Measurements from ENCODE around the gene SULT1A1. TPM values are rescaled to one million over a fixed set of nuclear protein-coding genes. Genes with fewer than 3 reads are reported as not detected.

Gene SULT1A1
- total and polyA plus RNA-seq, 2 of the 4 experiments (the other 2 are of a cell fraction) = 1.2 to 1.6 TPM

DNA sequence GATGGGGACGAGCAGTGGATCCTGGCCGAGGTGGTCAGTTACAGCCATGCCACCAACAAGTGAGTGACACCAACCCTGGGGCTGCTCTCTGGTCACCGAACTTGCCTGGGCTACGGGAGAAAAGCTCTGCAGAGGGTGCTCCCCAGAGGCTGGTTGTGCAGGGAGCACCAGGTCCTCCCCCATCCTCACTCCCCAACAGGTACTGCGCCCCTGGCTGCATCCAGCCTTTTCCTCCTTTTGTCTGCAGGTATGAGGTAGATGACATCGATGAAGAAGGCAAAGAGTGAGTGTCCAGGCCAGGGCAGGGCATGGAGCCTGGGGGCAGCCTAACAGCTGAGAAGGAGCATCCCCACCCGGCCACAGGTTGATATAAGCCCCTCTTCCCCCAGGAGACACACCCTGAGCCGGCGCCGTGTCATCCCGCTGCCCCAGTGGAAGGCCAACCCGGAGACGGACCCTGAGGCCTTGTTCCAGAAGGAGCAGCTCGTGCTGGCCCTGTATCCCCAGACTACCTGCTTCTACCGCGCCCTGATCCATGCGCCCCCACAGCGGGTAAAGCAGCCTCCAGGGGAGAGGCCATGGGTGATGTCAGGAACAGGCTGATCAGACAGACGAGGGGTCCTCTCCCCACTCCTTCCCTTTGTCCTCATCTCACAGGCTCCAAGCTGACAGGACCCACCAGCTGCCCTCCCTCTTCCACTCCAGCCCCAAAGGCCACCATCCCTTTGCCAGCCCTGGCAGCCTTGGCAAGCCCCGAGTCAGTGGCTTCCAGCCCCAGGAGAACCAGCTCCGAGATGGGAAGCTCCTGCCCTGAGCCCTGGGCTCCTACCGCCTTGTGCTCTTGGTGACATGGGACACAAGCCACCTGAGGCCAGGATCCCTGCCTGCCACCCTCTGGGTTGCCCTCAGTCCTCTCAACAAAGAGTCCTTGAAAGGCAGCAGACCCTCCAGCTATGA lies 19.2 kb downstream of the SULT1A1 start:
- no peaks in the 10 kb centered on the region for H3K9me3 ChIP-seq (ENCODE audit: control insufficient read depth, insufficient read depth, low read length)
- no peak overlapping the region for H3K18ac ChIP-seq (ENCODE audit: low read depth, low read length)
- no peak overlapping the region for H3K56ac ChIP-seq (ENCODE audit: extremely low read depth, insufficient read depth, low read length)
- H3K23ac ChIP-seq (ENCODE audit: low read depth, low read length) = no peak overlapping the region
- H3K9me1 ChIP-seq (ENCODE audit: insufficient read depth, low read length) = no peaks in the 10 kb centered on the region
- DNase-seq = no peak
- peaks cover 19% of the 10 kb centered on the region for H3K36me3 ChIP-seq (ENCODE audit: control insufficient read depth, insufficient read depth, low read length)
- no peak overlapping the region for H2BK15ac ChIP-seq (ENCODE audit: low read depth, low read length)
- H4K91ac ChIP-seq (ENCODE audit: insufficient read depth, low read depth, low read length) = no peak overlapping the region
- H2BK5ac ChIP-seq (ENCODE audit: low read depth, low read length, poor library complexity, severe bottlenecking) = no peak overlapping the region
- no peak overlapping the region for H3K9ac ChIP-seq (ENCODE audit: low read depth, low read length)
- H3K4me3 ChIP-seq (ENCODE audit: insufficient read depth, low read depth, low read length) = no peak overlapping the region
- in situ Hi-C loops (cut with MboI; ENCODE audit: low sequenced_read_pairs) = no loop called here
- no peaks in the 10 kb centered on the region for H3K27me3 ChIP-seq (ENCODE audit: control insufficient read depth, insufficient read depth, low read length)
- no peak overlapping the region for H2BK120ac ChIP-seq (ENCODE audit: low read depth, low read length)
- H2AFZ ChIP-seq (replicated peaks; ENCODE audit: low read length, poor library complexity) = no peak overlapping the region
- no peak overlapping the region for H3K4ac ChIP-seq (ENCODE audit: low read depth, low read length)
- H3K27ac ChIP-seq (ENCODE audit: insufficient read depth, low read length) = no peak overlapping the region
- WGBS, 2 experiments (ENCODE audit: extremely low coverage in 2 of 2, insufficient read length in 1 of 2) = 94% methylated on average over 6 of the region's 22 CpGs; no CpG with 5 or more reads in 1 of the 2 experiments
- H4K20me1 ChIP-seq (ENCODE audit: insufficient read depth, low read length) = no peaks in the 10 kb centered on the region
- H3K79me1 ChIP-seq (ENCODE audit: low read depth in 1 of 2, low read length in 2 of 2) = no peaks in the 10 kb centered on the region
- H4K5ac ChIP-seq (ENCODE audit: low read depth, low read length) = no peak overlapping the region
- no peak for ATAC-seq (ENCODE audit: low read depth)
- no peak overlapping the region for H2BK20ac ChIP-seq (ENCODE audit: low read depth, low read length)
- H3K4me1 ChIP-seq (ENCODE audit: control insufficient read depth, insufficient read depth, low read length) = no peaks in the 10 kb centered on the region
- intact Hi-C loops (cut with micrococcal nuclease) = no loop called here
- H4K8ac ChIP-seq (ENCODE audit: low read depth in 2 of 2, low read length in 2 of 2) = no peak overlapping the region
- ChIA-PET CTCF (no interaction called here), POLR2A (ENCODE audit: unreplicated experiment) (no interaction called here)
- no peak overlapping the region for H2AK9ac ChIP-seq (replicated peaks; ENCODE audit: low read depth, low read length, poor library complexity)
- no TSS peak for BruUV-seq (replicated peaks)
- dilution Hi-C loops (cut with HindIII; ENCODE audit: low sequenced_read_pairs, unreplicated experiment) = no loop called here
- no peak overlapping the region for H3K14ac ChIP-seq (replicated peaks; ENCODE audit: low read depth, low read length)
- no peak overlapping the region for H3K4me2 ChIP-seq (ENCODE audit: low read depth, low read length)
- H2AK5ac ChIP-seq (ENCODE audit: low read depth, low read length) = no peak overlapping the region
- no peak for TF ChIP-seq NFE2L2 (IDR thresholded peaks at IDR 0.05; ENCODE audit: low read depth, low read length)
- TF ChIP-seq, protein P1, sequence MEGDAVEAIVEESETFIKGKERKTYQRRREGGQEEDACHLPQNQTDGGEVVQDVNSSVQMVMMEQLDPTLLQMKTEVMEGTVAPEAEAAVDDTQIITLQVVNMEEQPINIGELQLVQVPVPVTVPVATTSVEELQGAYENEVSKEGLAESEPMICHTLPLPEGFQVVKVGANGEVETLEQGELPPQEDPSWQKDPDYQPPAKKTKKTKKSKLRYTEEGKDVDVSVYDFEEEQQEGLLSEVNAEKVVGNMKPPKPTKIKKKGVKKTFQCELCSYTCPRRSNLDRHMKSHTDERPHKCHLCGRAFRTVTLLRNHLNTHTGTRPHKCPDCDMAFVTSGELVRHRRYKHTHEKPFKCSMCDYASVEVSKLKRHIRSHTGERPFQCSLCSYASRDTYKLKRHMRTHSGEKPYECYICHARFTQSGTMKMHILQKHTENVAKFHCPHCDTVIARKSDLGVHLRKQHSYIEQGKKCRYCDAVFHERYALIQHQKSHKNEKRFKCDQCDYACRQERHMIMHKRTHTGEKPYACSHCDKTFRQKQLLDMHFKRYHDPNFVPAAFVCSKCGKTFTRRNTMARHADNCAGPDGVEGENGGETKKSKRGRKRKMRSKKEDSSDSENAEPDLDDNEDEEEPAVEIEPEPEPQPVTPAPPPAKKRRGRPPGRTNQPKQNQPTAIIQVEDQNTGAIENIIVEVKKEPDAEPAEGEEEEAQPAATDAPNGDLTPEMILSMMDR (conservative IDR thresholded peaks at IDR 0.05; ENCODE audit: low read depth, low read length) = no peak
- no peak for TF ChIP-seq BHLHE40 (IDR thresholded peaks at IDR 0.05; ENCODE audit: low read depth, low read length)
- TF ChIP-seq RFX5 (IDR thresholded peaks at IDR 0.05; ENCODE audit: low read depth, low read length) = no peak
- TF ChIP-seq FOS (IDR thresholded peaks at IDR 0.05; ENCODE audit: low read depth, low read length) = no peak
- TF ChIP-seq, protein P2, sequence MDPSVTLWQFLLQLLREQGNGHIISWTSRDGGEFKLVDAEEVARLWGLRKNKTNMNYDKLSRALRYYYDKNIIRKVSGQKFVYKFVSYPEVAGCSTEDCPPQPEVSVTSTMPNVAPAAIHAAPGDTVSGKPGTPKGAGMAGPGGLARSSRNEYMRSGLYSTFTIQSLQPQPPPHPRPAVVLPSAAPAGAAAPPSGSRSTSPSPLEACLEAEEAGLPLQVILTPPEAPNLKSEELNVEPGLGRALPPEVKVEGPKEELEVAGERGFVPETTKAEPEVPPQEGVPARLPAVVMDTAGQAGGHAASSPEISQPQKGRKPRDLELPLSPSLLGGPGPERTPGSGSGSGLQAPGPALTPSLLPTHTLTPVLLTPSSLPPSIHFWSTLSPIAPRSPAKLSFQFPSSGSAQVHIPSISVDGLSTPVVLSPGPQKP (IDR thresholded peaks at IDR 0.05; ENCODE audit: borderline replicate concordance, low read depth, low read length) = no peak
- TF ChIP-seq, protein P3, sequence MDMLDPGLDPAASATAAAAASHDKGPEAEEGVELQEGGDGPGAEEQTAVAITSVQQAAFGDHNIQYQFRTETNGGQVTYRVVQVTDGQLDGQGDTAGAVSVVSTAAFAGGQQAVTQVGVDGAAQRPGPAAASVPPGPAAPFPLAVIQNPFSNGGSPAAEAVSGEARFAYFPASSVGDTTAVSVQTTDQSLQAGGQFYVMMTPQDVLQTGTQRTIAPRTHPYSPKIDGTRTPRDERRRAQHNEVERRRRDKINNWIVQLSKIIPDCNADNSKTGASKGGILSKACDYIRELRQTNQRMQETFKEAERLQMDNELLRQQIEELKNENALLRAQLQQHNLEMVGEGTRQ (IDR thresholded peaks at IDR 0.05; ENCODE audit: low read depth, low read length) = no peak
- TF ChIP-seq CEBPB (IDR thresholded peaks at IDR 0.05; ENCODE audit: low read depth, low read length) = no peak
- TF ChIP-seq MXI1 (IDR thresholded peaks at IDR 0.05; ENCODE audit: borderline replicate concordance, low read depth, low read length) = no peak
- no peak for TF ChIP-seq RCOR1 (IDR thresholded peaks at IDR 0.05; ENCODE audit: insufficient replicate concordance, low read length)
- TF ChIP-seq CHD1 (IDR thresholded peaks at IDR 0.05; ENCODE audit: low read depth, low read length) = no peak
- no peak for TF ChIP-seq POLR2A (IDR thresholded peaks at IDR 0.05; ENCODE audit: low read depth, low read length)
- no peak for TF ChIP-seq MAZ (IDR thresholded peaks at IDR 0.05; ENCODE audit: borderline replicate concordance, low read depth, low read length)
- no peak for TF ChIP-seq RAD21 (IDR thresholded peaks at IDR 0.05; ENCODE audit: low read length)
- TF ChIP-seq MAFK (IDR thresholded peaks at IDR 0.05; ENCODE audit: low read depth, low read length) = no peak

All from IMR-90 (cell line).